Smooth muscle cell (in vitro differentiated cells): ENCODE data around the gene RANGAP1. TPM values are rescaled to one million over a fixed set of nuclear protein-coding genes. Genes with fewer than 3 reads are reported as not detected.
"Not testable (repeated sequence)": the region's sequence is repeated elsewhere in the genome, so short reads cannot be mapped to it uniquely, and the experiment has no call there.

Experiments
- DNase-seq: peaks from one replicate; lab custom pipeline; 2025; ENCODE audit not compliant: unreplicated experiment; lab: John Stamatoyannopoulos, UW
- H2AFZ ChIP-seq: fragments of 200-600 bp; sonication (generic); 2 replicates; pipeline ENCODE4 v1.6.0; 2016; ENCODE audit warnings: antibody characterized with exemption, low read depth, mild to moderate bottlenecking
- H3F3A ChIP-seq: fragments of 200-600 bp; sonication (generic); 2 replicates; pipeline ENCODE4 v1.6.0; 2017; ENCODE audit warnings: antibody characterized with exemption, low read depth
- H3K27ac ChIP-seq: fragments of 200-600 bp; sonication (generic); 2 replicates; pipeline ENCODE4 v1.5.1; 2016; ENCODE audit warnings: low read depth, mild to moderate bottlenecking
- H3K27me3 ChIP-seq: fragments of 200-600 bp; sonication (generic); 2 replicates; pipeline ENCODE4 v1.6.1; 2016; ENCODE audit warnings: low read depth, mild to moderate bottlenecking
- H3K36me3 ChIP-seq: fragments of 200-600 bp; sonication (generic); 2 replicates; pipeline ENCODE4 v1.5.1; 2016; ENCODE audit warnings: low read depth
- H3K4me1 ChIP-seq: fragments of 200-600 bp; sonication (generic); 2 replicates; pipeline ENCODE4 v1.5.1; 2016; ENCODE audit warnings: low read depth
- H3K4me2 ChIP-seq: fragments of 200-600 bp; sonication (generic); 2 replicates; pipeline ENCODE4 v1.6.0; 2016; ENCODE audit warnings: mild to moderate bottlenecking
- H3K4me3 ChIP-seq: fragments of 200-600 bp; sonication (generic); 2 replicates; pipeline ENCODE4 v1.5.1; 2016; ENCODE audit warnings: mild to moderate bottlenecking
- H3K79me2 ChIP-seq: fragments of 200-600 bp; sonication (generic); 2 replicates; pipeline ENCODE4 v1.6.0; 2016; ENCODE audit warnings: low read depth, mild to moderate bottlenecking
- H3K9ac ChIP-seq: fragments of 200-600 bp; sonication (generic); 2 replicates; pipeline ENCODE4 v1.6.0; 2016; ENCODE audit warnings: low read depth
- H3K9me3 ChIP-seq: fragments of 200-600 bp; sonication (generic); replicated peaks from 2 replicates; pipeline ENCODE4 v1.5.1; 2016; ENCODE audit warnings: low read depth
- H4K20me1 ChIP-seq: fragments of 200-600 bp; sonication (generic); 2 replicates; pipeline ENCODE4 v1.6.0; 2016; ENCODE audit warnings: low read depth
- whole genome bisulfite sequencing: methylation state at CpG from one replicate; pipeline ENCODE4 v1.1.7; 2016; ENCODE audit warnings: low lambda C conversion rate; 5-methylcytosine and 5-hydroxymethylcytosine counted together
- polyA plus RNA-seq: library from polyadenylated mRNA; unstranded; fragments of >200 nt; fragmentation: Nextera tagmentation; extraction: Ambion mirVana; gene quantifications from 2 replicates; pipeline ENCODE4 v1.2.1, GENCODE V29; 2016
- total RNA-seq: library from RNA; depleted of rRNA; stranded (reverse); fragments of >200 nt; gene quantifications from 2 replicates; pipeline ENCODE4 v1.2.3, GENCODE V29; 2014
- TF ChIP-seq, protein P1 (sequence below): fragments of 200-600 bp; sonication (generic); IDR thresholded peaks from 2 replicates; pipeline ENCODE4 v1.5.1; 2017; ENCODE audit warnings: borderline replicate concordance, mild to moderate bottlenecking, antibody characterized with exemption; ENCODE audit not compliant: insufficient read depth, poor library complexity, severe bottlenecking

Gene RANGAP1
- total and polyA plus RNA-seq, 2 experiments from 2014 or later, result 20.6 to 21.7 TPM

GRCh38 chr22:41261541-41262249, 24.3 kb downstream of the RANGAP1 start:
- H2AFZ ChIP-seq, result no peak overlapping the region
- TF ChIP-seq, protein P1, sequence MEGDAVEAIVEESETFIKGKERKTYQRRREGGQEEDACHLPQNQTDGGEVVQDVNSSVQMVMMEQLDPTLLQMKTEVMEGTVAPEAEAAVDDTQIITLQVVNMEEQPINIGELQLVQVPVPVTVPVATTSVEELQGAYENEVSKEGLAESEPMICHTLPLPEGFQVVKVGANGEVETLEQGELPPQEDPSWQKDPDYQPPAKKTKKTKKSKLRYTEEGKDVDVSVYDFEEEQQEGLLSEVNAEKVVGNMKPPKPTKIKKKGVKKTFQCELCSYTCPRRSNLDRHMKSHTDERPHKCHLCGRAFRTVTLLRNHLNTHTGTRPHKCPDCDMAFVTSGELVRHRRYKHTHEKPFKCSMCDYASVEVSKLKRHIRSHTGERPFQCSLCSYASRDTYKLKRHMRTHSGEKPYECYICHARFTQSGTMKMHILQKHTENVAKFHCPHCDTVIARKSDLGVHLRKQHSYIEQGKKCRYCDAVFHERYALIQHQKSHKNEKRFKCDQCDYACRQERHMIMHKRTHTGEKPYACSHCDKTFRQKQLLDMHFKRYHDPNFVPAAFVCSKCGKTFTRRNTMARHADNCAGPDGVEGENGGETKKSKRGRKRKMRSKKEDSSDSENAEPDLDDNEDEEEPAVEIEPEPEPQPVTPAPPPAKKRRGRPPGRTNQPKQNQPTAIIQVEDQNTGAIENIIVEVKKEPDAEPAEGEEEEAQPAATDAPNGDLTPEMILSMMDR, result no peak
- no peak overlapping the region for H3K4me3 ChIP-seq
- no peaks in the 10 kb centered on the region for H3F3A ChIP-seq
- H3K4me2 ChIP-seq, result no peak overlapping the region
- peaks cover 18% of the 10 kb centered on the region for H4K20me1 ChIP-seq
- H3K9ac ChIP-seq, result no peak overlapping the region
- no peak for DNase-seq
- H3K9me3 ChIP-seq, result no peaks in the 10 kb centered on the region
- no peaks in the 10 kb centered on the region for H3K36me3 ChIP-seq
- no peak overlapping the region for H3K27ac ChIP-seq
- WGBS, result 87% methylated on average over 12 of the region's 12 CpGs
- H3K4me1 ChIP-seq, result no peaks in the 10 kb centered on the region
- no peaks in the 10 kb centered on the region for H3K79me2 ChIP-seq
- no peaks in the 10 kb centered on the region for H3K27me3 ChIP-seq

- TF ChIP-seq, protein P1, result no peak
- Histone ChIP-seq H4K20me1 (peaks cover 20% of the 10 kb centered on the region), H3K4me1 (no peaks in the 10 kb centered on the region), H3K27ac (no peak overlapping the region), H3F3A (no peaks in the 10 kb centered on the region), H2AFZ (no peak overlapping the region), H3K4me3 (no peak overlapping the region), H3K4me2 (no peak overlapping the region), H3K27me3 (no peaks in the 10 kb centered on the region), H3K36me3 (no peaks in the 10 kb centered on the region), H3K9me3 (no peaks in the 10 kb centered on the region), H3K9ac (no peak overlapping the region), H3K79me2 (no peaks in the 10 kb centered on the region)
- DNase-seq, result no peak
- WGBS, result 95% methylated on average over 7 of the region's 7 CpGs
These were observed 25.1 kb downstream of the RANGAP1 start for GRCh38 chr22:41260871-41261270.

DNA sequence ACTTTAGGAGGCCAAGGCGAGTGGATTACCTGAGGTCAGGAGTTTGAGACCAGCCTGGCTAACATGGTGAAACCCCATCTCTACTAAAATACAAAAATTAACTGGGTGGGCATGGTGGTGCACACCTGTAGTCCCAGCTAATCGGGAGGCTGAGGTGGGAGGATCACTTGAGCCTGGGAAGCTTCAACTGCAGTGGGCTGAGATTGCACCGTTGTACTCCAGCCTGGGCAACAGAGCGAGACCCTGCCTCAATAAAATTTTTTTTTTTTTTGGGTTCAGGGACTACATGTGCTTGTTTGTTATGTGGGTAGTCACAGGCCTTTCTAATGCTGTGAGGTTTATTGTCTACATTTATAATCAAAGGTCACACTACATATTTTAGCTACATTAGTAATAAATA, 26.2 kb downstream of the RANGAP1 start:
- not testable (repeated sequence) for H3F3A ChIP-seq, H3K4me1 ChIP-seq, H3K4me2 ChIP-seq, H3K9ac ChIP-seq, H3K79me2 ChIP-seq, DNase-seq, H3K9me3 ChIP-seq, H3K27me3 ChIP-seq, H2AFZ ChIP-seq, H3K4me3 ChIP-seq, H3K36me3 ChIP-seq, H3K27ac ChIP-seq
- WGBS, result 99% methylated on average over 4 of the region's 4 CpGs
- H4K20me1 ChIP-seq, result peaks cover 16% of the 10 kb centered on the region

- Histone ChIP-seq H2AFZ (no peak overlapping the region), H4K20me1 (peaks cover 3% of the 10 kb centered on the region), H3K9me3 (no peaks in the 10 kb centered on the region), H3K4me1 (no peaks in the 10 kb centered on the region), H3K9ac (no peak overlapping the region), H3K4me3 (no peak overlapping the region), H3K36me3 (no peaks in the 10 kb centered on the region), H3K27ac (no peak overlapping the region), H3K4me2 (no peak overlapping the region), H3K79me2 (no peaks in the 10 kb centered on the region), H3K27me3 (no peaks in the 10 kb centered on the region), H3F3A (no peaks in the 10 kb centered on the region)
- TF ChIP-seq, protein P1, result no peak
- 96% methylated on average over 11 of the region's 11 CpGs for WGBS
- no peak for DNase-seq
These were observed 28.3 kb downstream of the RANGAP1 start for GRCh38 chr22:41257696-41258095.
